GM21381 (cell line): ENCODE results near the gene RPL41.
"Not testable (repeated sequence)": the region's sequence is repeated elsewhere in the genome, so short reads cannot be mapped to it uniquely, and the experiment has no call there.

Experiments
- ATAC-seq: cut with Tn5 transposase; IDR thresholded peaks from one replicate; pipeline ENCODE4 v1.9.1; 2021; ENCODE audit warnings: mild to moderate bottlenecking, moderate library complexity; ENCODE audit not compliant: unreplicated experiment

Gene RPL41

DNA sequence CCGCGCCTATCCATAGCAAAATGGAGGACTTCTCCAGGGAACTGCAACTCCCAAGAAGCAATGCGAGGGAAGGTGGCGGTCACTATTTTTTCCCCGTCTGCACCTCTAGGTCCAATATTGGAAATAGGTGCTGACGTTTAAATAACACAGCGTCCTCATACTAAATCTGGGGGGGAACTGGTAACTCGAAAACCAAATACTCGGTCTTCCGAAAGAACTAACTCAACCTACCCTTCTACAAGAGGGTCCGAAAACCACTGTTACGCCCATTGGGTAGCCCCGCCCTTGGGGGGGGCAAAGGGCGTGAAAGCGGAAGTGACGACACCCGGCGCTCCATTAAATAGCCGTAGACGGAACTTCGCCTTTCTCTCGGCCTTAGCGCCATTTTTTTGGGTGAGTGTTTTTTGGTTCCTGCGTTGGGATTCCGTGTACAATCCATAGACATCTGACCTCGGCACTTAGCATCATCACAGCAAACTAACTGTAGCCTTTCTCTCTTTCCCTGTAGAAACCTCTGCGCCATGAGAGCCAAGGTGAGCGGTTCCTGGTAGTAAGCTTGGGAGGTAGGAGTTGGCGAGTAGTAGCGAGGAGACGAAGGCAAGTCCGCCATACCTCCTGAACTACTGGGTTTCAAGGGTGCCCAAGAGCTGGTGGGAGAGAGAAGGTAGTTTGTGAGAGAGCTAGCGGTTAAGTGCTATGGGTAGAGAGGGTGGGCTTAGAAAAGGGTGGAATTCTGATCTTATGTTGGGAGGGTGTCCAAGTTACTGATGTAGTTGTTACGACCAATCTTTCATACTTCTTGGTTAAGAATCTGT lies at the start of gene RPL41:
Gene RPL41 (plus strand): TSS at position 367 of the 815 bp plus-strand sequence.
- peak; percentile 46 for ATAC-seq

DNA sequence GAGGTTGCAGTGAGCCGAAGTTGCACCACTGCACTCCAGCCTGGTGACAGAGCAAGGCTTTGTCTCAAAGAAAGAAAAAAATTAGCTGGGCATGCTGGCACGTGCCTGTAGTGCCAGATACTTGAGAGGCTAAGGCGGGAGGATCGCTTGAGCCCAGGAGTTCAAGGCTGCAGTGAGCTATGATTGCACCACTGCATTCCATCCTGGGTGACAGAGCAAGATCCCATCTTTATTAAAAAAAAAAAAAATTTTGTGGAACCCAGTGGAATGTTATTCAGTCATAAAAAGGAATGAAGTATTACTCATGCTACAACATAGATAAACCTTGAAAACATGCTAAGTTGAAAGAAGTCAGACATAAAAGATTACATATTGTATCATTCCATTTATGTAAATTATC lies 44.8 kb upstream of the RPL41 start:
- ATAC-seq, result no peak

DNA sequence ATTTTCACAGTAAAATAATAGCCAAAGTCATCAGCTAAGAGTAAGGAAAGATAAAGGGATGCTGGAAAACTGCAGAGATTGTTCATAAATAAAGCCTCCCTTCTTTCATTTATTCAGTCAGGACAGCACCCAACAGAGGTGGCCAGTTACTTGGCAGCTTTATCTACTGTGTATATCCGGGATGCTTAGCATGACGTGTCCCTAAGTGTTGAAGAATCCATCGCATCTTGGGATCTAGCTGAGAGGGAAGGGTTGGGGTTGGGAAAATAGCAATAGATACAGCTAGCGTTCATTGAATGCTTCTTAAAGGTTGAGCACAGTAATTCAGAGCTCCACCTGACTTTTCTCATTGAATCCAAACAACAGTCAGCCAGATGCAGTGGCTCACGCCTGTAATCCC lies 42.0 kb upstream of the RPL41 start:
- ATAC-seq, result no peak

DNA sequence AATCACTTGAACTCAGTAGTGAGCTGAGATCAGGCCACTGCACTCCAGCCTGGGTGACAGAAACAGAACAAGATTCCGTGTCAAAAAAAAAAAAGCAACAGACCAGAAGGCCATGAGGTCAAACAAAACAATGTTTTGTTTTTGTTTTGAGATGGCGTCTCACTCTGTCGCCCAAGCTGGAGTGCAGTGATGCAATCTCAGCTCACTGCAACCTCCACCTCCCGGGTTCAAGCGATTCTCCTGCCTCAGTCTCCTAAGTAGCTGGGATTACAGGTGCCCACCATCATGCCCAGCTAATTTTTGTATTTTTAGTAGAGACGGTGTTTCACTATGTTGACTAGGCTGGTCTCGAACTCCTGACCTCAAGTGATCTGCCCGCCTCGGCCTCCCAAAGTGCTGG lies 38.5 kb upstream of the RPL41 start:
- not testable (repeated sequence) for ATAC-seq

DNA sequence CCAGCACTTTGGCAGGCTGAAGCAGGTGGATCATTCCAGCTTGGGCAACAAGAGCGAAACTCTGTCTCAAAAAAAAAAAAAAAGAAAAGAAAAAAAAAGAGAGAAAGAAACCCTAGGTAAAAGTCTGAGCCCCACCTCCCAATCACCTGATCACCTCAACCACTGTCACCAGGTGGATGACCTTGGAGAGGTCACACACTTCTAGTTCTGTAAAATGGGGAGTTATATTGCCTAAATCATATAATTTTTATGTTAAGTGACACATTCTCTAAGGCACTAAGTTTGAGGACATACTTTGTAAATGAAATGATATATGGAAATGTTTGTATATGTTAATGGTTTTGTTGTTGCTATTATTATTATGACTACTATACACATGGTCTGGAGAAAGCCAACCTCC lies 38.0 kb upstream of the RPL41 start:
- ATAC-seq, result no peak

DNA sequence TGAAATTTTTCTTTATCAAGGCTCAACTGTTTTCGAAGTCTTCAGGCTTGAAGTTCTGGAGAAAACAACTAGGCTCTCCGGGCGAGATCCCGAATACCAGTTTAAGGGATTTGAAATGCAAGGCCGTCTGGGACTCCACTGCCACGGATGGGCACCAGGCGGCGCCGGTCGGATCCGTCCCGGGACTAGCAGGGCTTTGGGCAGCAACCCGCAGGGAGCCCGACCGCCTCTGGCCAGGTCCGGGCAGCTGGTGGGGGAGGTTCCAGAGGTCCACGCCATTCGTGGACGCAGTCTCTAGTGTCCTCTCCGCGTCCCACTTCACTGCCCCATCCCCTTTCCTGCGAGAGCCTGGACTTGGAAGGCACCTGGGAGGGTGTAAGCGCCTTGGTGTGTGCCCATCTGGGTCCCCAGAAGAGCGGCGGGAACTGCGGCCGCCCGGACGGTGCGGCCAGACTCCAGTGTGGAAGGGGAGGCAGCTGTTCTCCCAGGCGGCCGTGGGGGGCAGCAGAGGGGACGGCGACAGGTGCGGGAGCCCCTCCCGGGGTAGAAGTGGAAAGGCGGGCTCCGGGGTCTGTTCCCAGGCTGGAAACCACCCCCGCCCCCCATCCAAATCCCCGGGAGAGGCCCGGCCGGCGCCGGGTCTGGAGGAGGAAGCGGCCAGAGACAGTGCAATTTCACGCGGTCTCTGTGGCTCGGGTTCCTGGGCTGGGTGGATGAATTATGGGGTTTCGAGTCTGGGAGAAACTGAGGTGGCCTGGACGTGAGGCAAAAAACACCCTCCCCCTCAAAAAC lies 37.3 kb upstream of the RPL41 start:
- peak; percentile 74 for ATAC-seq

DNA sequence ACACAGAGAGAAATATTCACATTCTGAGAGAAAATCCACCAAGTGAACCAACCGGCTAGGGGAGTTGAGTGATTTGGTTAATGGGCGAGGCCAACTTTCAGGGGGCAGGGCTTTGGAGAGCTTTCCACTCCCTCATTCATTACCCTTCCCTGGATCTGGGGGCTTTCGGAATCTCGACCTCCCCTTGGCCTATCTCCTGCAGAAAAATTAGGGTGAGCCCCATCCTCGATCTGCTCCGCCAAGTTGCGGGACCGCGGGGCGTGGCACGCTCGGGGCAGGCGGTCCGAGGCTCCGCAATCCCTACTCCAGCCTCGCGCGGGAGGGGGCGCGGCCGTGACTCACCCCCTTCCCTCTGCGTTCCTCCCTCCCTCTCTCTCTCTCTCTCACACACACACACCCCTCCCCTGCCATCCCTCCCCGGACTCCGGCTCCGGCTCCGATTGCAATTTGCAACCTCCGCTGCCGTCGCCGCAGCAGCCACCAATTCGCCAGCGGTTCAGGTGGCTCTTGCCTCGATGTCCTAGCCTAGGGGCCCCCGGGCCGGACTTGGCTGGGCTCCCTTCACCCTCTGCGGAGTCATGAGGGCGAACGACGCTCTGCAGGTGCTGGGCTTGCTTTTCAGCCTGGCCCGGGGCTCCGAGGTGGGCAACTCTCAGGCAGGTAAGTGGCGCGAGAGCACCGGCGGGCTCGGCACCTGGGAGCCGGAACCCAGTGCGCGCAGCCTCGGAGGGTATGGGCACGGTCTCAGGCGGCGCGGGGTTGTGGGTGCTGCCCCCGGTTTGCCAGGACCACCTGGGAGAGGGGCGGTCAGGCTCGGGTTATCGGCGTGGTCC lies 36.5 kb upstream of the RPL41 start, which contains the start of gene ERBB3:
Gene ERBB3 (plus strand): TSS at position 443 of the 833 bp plus-strand sequence. CDS start 136 bp downstream, at position 579.
- peak; percentile 21 for ATAC-seq

DNA sequence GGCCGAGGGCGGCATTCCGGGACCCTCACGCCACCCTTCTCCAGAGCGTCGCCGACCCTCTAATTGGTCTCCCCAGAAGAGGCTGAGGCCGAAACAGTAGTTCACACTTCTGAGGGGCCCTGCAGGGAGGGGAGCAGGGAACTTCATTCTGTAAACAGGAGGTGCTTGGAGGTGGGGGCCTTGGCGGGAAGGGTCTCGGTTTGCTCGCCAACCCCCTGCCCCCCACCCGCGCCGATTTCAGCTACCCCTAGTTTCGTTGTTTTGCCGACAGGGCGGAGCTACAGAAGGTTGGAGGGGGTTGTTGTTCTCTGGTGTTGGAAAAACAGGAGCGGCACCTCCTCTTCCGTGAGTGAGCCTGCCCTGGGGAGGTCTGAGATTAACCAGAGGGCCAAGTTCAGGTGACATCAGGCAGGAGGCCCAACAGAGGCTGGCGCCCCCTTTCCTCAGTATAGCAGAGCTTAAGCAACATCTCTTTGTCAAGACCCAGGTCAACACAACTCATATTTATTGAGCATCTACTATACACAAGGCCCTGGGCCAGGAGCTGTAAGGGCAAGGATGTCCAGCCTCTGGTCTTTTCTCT lies 35.8 kb upstream of the RPL41 start:
- ATAC-seq, result no peak

DNA sequence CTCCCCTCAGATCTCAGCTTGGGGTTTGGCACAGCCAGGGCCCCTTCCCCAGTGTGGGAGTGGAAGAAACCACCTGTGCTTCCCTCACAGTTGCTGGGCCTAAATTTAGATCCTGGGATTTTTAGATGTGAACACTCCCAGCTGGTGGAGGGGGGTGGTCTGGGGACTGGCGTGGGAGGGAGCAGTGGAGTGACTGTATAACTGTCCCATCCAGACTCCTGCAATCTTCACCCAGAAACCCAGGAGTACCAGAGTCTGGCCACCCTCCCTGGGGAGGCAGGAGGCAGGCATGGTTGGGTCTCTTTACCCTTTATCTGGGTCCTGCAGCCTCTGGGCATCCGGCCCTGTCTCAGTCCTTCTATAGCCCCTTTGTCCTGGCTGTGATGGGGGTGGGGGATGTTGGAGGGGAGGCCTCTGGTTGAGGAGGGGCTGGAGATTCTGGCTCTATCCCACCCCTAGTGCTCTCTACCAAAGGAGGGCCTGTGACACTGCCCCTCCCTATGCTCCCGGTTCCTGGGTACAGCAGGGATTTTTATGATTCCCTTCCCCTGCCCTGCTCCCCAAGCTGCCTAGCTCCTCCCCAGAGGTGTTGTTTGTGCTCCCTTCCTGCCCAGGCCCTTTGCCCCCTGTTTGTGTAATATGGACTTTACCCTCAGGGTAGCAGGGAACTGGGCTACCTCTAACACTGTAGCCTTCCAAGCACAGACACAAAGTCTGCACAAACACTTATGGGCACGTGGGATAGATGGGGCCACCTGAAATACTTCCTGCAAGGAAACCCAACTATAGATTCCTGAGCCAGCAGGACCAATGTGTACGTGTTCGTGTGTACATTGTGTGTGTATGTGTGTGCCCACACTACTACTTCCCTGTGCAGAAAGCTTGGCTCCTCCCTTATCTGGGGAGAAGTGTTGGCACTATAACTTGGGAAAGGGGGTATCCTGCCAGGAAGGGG lies 34.8 kb upstream of the RPL41 start:
- ATAC-seq, result no peak

DNA sequence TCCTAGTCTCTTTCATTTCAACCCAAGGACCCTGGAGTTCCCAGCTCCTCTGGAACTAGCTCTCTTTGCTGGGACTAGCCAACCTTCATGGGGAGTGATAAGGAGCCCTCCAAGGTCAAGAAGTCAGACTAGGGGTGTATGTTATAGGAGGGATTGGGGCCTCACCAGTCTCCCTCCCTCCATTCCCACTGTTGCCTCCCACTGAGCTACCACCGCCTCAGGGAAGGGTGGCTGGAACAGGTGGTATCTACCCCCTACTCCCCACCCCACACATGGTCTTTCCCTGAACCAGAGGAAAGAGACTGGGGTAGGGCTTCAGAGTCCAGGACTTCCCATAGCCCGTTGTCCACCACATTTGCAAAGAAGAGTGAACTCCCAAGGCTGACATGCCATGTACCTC lies 34.1 kb upstream of the RPL41 start:
- ATAC-seq, result no peak

DNA sequence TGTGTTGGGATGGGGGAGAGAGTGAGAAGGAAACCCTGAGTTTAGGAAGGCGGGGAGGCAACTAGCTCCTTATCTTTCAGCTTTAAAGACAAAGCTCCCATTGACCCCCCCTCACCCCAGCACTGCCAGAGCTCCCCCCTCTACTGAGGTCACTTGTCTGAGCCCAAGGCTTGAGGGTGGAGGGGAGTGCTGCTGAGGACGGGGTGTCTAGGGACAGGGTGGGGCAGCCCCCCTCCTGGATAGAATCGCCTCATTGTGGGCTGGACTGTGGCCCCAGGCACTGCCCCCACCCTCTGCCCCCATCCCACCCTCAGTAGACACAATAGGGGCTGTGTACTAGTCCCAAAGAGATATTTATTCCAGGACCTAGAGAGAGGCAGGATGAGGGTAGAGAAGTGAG lies 33.5 kb upstream of the RPL41 start:
- no peak for ATAC-seq

DNA sequence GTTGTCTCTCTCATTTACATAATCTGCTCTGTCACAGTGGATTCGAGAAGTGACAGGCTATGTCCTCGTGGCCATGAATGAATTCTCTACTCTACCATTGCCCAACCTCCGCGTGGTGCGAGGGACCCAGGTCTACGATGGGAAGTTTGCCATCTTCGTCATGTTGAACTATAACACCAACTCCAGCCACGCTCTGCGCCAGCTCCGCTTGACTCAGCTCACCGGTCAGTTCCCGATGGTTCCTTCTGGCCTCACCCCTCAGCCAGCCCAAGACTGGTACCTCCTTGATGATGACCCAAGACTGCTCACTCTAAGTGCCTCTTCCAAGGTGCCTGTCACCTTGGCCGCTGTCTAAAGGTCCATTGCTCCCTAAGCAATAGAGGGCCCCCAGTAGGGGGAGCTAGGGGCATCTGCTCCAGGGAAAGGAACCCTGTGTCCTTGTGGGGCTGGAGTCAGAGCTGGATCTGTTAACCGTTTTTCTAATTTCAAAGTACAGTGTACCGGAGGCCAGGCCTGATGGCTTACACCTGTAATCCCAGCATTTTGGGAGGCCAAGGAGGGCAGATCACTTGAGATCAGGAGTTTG lies 31.4 kb upstream of the RPL41 start:
- no peak for ATAC-seq

DNA sequence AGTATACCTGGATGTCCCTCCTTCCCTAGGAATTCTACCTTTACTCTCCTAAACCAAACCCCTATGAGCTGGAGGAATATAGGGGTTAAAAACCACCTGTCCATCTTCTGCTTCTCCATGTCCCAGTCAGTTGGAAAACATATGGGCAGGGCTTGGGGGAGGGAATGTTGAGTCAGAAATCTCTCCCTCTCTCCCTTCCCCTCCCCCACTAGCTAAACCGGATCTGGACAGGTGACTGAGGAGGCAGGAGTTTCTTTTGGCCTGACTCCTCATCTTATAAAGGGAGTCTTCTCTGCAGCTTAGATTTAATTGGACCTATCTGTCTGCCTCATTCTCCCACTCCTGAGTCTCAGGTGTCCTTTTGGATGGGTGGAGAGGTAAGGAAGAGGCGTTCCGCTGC lies 30.3 kb upstream of the RPL41 start:
- ATAC-seq, result no peak

DNA sequence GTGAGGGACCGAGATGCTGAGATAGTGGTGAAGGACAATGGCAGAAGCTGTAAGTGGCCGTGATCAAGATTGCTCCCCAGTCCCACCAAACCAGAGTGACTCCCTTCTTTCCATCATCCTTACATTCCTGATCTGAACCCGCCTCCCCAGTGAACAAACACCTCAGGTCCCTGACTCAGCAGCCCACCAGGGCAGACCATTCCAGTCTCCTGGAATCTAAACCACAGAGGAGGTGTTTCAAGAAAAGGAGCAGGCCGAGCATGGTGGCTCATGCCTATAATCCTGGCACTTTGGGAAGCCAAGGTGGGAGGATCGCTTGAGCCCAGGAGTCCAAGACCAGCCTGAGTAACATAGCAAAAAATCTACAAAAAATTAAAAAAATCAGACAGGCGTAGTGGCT lies 29.8 kb upstream of the RPL41 start:
- ATAC-seq, result no peak

DNA sequence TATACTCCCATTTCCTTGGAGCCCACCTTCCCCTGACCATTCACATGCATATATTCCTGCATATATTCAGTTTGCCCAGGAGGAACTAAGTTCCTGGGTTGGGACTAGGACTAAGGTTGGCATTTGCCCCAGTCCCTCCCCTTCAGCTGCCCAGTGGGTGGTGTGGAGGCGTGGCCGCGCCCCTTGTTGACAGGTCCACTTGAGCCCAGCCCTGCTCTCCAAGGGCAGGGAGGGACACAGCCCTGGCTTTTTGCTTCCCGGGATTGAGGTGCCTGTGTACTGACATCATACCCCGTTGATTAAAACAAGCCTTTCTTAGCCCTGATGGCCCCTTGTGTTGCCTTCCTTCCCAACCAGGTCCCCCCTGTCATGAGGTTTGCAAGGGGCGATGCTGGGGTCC lies 29.2 kb upstream of the RPL41 start:
- no peak for ATAC-seq

DNA sequence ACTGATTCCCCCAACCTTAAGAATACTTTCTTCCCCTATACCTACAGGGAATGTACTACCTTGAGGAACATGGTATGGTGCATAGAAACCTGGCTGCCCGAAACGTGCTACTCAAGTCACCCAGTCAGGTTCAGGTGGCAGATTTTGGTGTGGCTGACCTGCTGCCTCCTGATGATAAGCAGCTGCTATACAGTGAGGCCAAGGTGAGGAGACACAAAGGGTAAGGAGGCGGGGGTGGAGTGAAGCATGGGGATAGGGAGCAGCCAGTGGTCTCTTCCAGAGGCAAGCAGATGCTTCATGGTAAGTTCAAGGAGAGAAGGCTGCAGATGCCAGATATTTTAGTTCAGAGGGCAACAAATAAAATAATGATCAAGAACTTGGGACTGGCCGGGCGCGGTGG lies 18.7 kb upstream of the RPL41 start:
- no peak for ATAC-seq

DNA sequence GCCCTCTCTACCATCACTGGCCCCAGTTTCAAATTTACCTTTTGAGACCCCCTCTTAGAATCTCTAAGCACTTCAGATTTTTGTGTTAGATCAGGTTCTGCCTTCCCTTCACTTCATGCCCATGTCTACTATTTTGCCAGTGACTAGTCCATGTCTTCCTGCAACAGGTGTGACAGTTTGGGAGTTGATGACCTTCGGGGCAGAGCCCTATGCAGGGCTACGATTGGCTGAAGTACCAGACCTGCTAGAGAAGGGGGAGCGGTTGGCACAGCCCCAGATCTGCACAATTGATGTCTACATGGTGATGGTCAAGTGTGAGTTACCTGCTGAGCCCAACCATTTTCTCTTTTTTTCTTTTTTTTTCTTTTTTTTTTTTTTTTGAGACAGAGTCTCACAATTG lies 17.8 kb upstream of the RPL41 start:
- ATAC-seq, result no peak

DNA sequence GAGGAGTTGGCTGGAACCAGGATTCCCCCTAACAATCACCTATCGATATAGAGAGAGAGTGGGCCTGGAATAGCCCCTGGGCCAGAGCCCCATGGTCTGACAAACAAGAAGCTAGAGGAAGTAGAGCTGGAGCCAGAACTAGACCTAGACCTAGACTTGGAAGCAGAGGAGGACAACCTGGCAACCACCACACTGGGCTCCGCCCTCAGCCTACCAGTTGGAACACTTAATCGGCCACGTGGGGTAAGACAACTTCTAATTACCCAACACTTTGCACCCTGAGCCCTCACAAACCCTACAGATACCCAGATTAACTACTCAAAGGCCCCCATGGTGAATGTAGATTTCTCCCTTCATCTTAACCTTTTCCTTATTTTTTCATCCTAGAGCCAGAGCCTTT lies 16.6 kb upstream of the RPL41 start:
- ATAC-seq, result no peak

DNA sequence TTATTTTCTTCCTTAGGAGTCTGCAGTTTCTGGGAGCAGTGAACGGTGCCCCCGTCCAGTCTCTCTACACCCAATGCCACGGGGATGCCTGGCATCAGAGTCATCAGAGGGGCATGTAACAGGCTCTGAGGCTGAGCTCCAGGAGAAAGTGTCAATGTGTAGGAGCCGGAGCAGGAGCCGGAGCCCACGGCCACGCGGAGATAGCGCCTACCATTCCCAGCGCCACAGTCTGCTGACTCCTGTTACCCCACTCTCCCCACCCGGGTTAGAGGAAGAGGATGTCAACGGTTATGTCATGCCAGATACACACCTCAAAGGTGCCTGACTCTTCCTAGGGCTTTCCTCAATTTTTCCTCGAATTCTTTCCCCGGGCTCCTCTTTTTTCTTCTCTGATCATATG lies 15.4 kb upstream of the RPL41 start:
- no peak for ATAC-seq
